Loucy (cell line): ENCODE measurements around the gene BAAT.

Experiments
- H2AFZ ChIP-seq: fragments of 200-600 bp; sonication (generic); 2 replicates; pipeline ENCODE4 v1.6.0; 2016; ENCODE audit warnings: antibody characterized with exemption, mild to moderate bottlenecking, low read length, moderate library complexity
- H3F3A ChIP-seq: fragments of 200-600 bp; 2 replicates; pipeline ENCODE4 v1.6.0; 2016; ENCODE audit warnings: antibody characterized with exemption, low read depth, mild to moderate bottlenecking
- H3K27me3 ChIP-seq: fragments of 200-600 bp; sonication (generic); 2 replicates; pipeline ENCODE4 v1.6.1; 2014; ENCODE audit warnings: low read length, mild to moderate bottlenecking; ENCODE audit not compliant: insufficient read depth, poor library complexity, severe bottlenecking
- H3K36me3 ChIP-seq: fragments of 200-600 bp; sonication (generic); 2 replicates; pipeline ENCODE4 v1.6.1; 2016; ENCODE audit warnings: low read length; ENCODE audit not compliant: insufficient read depth
- H3K4me1 ChIP-seq: fragments of 200-600 bp; sonication (generic); 2 replicates; pipeline ENCODE4 v1.5.1; 2014; ENCODE audit warnings: low read length, mild to moderate bottlenecking; ENCODE audit not compliant: insufficient read depth, poor library complexity, severe bottlenecking
- H3K4me2 ChIP-seq: fragments of 200-600 bp; sonication (generic); 2 replicates; pipeline ENCODE4 v1.6.0; 2014; ENCODE audit warnings: antibody characterized with exemption, low read length, low read depth, mild to moderate bottlenecking; ENCODE audit not compliant: poor library complexity, severe bottlenecking
- H3K4me3 ChIP-seq: fragments of 200-600 bp; sonication (generic); 2 replicates; pipeline ENCODE4 v1.5.1; 2014; ENCODE audit warnings: low read length, mild to moderate bottlenecking, mixed read lengths; ENCODE audit not compliant: poor library complexity, severe bottlenecking
- H3K79me2 ChIP-seq: fragments of 200-600 bp; sonication (generic); 2 replicates; pipeline ENCODE4 v1.6.1; 2014; ENCODE audit warnings: low read length; ENCODE audit not compliant: insufficient read depth
- H3K9ac ChIP-seq: fragments of 200-600 bp; sonication (generic); 2 replicates; pipeline ENCODE4 v1.6.0; 2014; ENCODE audit warnings: mild to moderate bottlenecking, low read depth, low read length, moderate library complexity; ENCODE audit not compliant: poor library complexity, severe bottlenecking
- H3K9me2 ChIP-seq: fragments of 200-600 bp; sonication (generic); replicated peaks from 2 replicates; pipeline ENCODE4 v1.6.1; 2016; ENCODE audit warnings: low read depth, low read length, mixed read lengths
- H3K9me3 ChIP-seq: fragments of 200-600 bp; sonication (generic); 2 replicates; pipeline ENCODE4 v1.6.1; 2014; ENCODE audit warnings: mild to moderate bottlenecking, antibody characterized with exemption, low read length, low read depth; ENCODE audit not compliant: insufficient read depth
- H4K20me1 ChIP-seq: fragments of 200-600 bp; sonication (generic); 2 replicates; pipeline ENCODE4 v1.6.0; 2014; ENCODE audit warnings: antibody characterized with exemption, low read length, mild to moderate bottlenecking; ENCODE audit not compliant: insufficient read depth, poor library complexity, severe bottlenecking
- EZH2phosphoT487 ChIP-seq: fragments of 200-600 bp; IDR thresholded peaks from 2 replicates; pipeline ENCODE4 v1.6.1; 2018; ENCODE audit warnings: antibody characterized with exemption, mild to moderate bottlenecking, moderate library complexity, borderline replicate concordance
- TF ChIP-seq, protein P1 (sequence below): fragments of 200-600 bp; sonication (generic); conservative IDR thresholded peaks from 2 replicates; pipeline ENCODE4 v1.5.1; 2014; ENCODE audit warnings: mild to moderate bottlenecking, antibody characterized with exemption, low read length

Gene BAAT

DNA sequence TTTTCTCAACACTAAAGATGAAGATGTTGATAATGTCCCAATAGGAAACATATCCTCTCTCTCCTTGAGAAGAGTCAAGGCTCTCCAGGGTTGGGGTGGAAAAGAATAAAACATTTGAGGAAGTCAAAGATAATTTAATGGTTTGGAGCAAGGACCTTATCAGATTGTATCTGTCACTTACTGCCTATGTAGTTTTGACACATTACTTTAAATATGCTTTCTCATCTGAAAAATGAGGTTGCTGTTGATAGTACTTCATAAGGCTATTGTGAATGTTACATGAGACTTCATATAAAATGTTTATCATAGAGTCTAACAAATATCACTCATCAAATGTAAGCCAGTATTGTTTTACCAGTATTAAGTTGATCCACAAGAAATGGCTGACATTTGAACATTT lies 48.7 kb downstream of the BAAT start:
- Histone ChIP-seq H3K9ac (no peak overlapping the region), H3F3A (no peaks in the 10 kb centered on the region), H2AFZ (no peak overlapping the region), H3K4me3 (no peak overlapping the region), H3K4me2 (no peak overlapping the region), H3K36me3 (no peaks in the 10 kb centered on the region), H4K20me1 (no peaks in the 10 kb centered on the region), H3K4me1 (no peaks in the 10 kb centered on the region), H3K9me3 (no peaks in the 10 kb centered on the region), H3K79me2 (no peaks in the 10 kb centered on the region), H3K27me3 (no peaks in the 10 kb centered on the region), H3K9me2 (no peaks in the 10 kb centered on the region)
- TF ChIP-seq, protein P1, sequence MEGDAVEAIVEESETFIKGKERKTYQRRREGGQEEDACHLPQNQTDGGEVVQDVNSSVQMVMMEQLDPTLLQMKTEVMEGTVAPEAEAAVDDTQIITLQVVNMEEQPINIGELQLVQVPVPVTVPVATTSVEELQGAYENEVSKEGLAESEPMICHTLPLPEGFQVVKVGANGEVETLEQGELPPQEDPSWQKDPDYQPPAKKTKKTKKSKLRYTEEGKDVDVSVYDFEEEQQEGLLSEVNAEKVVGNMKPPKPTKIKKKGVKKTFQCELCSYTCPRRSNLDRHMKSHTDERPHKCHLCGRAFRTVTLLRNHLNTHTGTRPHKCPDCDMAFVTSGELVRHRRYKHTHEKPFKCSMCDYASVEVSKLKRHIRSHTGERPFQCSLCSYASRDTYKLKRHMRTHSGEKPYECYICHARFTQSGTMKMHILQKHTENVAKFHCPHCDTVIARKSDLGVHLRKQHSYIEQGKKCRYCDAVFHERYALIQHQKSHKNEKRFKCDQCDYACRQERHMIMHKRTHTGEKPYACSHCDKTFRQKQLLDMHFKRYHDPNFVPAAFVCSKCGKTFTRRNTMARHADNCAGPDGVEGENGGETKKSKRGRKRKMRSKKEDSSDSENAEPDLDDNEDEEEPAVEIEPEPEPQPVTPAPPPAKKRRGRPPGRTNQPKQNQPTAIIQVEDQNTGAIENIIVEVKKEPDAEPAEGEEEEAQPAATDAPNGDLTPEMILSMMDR: no peak
- TF ChIP-seq EZH2phosphoT487: no peak

GRCh38 chr9:101333926-101334702 lies 50.7 kb downstream of the BAAT start:
- no peaks in the 10 kb centered on the region for H3K9me2 ChIP-seq
- no peak overlapping the region for H2AFZ ChIP-seq
- no peak overlapping the region for H3K9ac ChIP-seq
- no peak overlapping the region for H3K4me2 ChIP-seq
- no peaks in the 10 kb centered on the region for H3K4me1 ChIP-seq
- H3K9me3 ChIP-seq: no peaks in the 10 kb centered on the region
- no peaks in the 10 kb centered on the region for H4K20me1 ChIP-seq
- H3K36me3 ChIP-seq: no peaks in the 10 kb centered on the region
- H3F3A ChIP-seq: no peaks in the 10 kb centered on the region
- no peak overlapping the region for H3K4me3 ChIP-seq
- TF ChIP-seq, protein P1: no peak
- no peak for TF ChIP-seq EZH2phosphoT487
- H3K79me2 ChIP-seq: no peaks in the 10 kb centered on the region
- H3K27me3 ChIP-seq: no peaks in the 10 kb centered on the region

DNA sequence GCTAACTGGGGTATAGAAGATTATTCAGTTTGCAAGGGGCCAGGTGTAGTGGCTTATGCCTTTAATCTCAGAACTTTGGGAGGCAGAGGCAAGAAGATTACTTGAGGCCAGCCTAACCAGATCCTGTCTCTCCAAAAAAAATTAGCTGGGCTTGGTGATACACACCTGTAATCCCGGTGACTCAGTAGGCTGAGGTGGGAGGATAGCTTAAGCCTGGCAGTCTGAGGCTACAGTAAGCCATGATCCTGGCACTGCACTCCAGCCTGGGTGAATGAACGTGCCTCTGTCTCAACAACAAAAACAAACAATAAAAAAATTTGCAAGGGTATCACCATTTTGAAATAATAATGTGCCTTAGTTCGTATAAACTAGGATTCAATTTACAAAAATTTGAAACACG lies 51.3 kb downstream of the BAAT start:
- H3K9me3 ChIP-seq: no peaks in the 10 kb centered on the region
- no peak overlapping the region for H3K4me3 ChIP-seq
- H3K36me3 ChIP-seq: no peaks in the 10 kb centered on the region
- H3K27me3 ChIP-seq: no peaks in the 10 kb centered on the region
- H3K4me2 ChIP-seq: no peak overlapping the region
- no peak overlapping the region for H3K9ac ChIP-seq
- no peaks in the 10 kb centered on the region for H3K4me1 ChIP-seq
- H3F3A ChIP-seq: no peaks in the 10 kb centered on the region
- no peak for TF ChIP-seq EZH2phosphoT487
- TF ChIP-seq, protein P1: no peak
- H3K79me2 ChIP-seq: no peaks in the 10 kb centered on the region
- no peaks in the 10 kb centered on the region for H3K9me2 ChIP-seq
- no peak overlapping the region for H2AFZ ChIP-seq
- no peaks in the 10 kb centered on the region for H4K20me1 ChIP-seq
